KMS-11 (cell line): Measurements from ENCODE around the gene KLHL26.

Experiments
- H2AFZ ChIP-seq: fragments of 200-600 bp; sonication (generic); 2 replicates; pipeline ENCODE4 v1.6.1; 2016; ENCODE audit warnings: antibody characterized with exemption, mixed run types, low read depth
- H3K27ac ChIP-seq: fragments of 200-600 bp; sonication (generic); 2 replicates; pipeline ENCODE4 v1.6.1; 2016; ENCODE audit warnings: mild to moderate bottlenecking, mixed run types
- H3K27me3 ChIP-seq: fragments of 200-600 bp; sonication (generic); 2 replicates; pipeline ENCODE4 v1.6.1; 2017; ENCODE audit warnings: mild to moderate bottlenecking, low read depth, mixed run types, moderate library complexity; ENCODE audit not compliant: insufficient read depth
- H3K36me3 ChIP-seq: fragments of 200-600 bp; sonication (generic); 2 replicates; pipeline ENCODE4 v1.6.1; 2017; ENCODE audit warnings: mild to moderate bottlenecking, mixed run types; ENCODE audit not compliant: insufficient read depth
- H3K4me1 ChIP-seq: fragments of 200-600 bp; sonication (generic); 2 replicates; pipeline ENCODE4 v1.6.1; 2016; ENCODE audit warnings: mild to moderate bottlenecking, low read depth, mixed run types; ENCODE audit not compliant: poor library complexity, severe bottlenecking
- H3K4me2 ChIP-seq: fragments of 200-600 bp; sonication (generic); 2 replicates; pipeline ENCODE4 v1.7.0; 2016; ENCODE audit warnings: mild to moderate bottlenecking, mixed run types
- H3K4me3 ChIP-seq: fragments of 200-600 bp; sonication (generic); IDR thresholded peaks from 2 replicates; pipeline ENCODE4 v1.6.1; 2017; ENCODE audit warnings: low read depth, low read length, mixed read lengths; ENCODE audit not compliant: insufficient read depth
- H3K79me2 ChIP-seq: fragments of 200-600 bp; sonication (generic); 2 replicates; pipeline ENCODE4 v1.6.1; 2016; ENCODE audit warnings: low read depth, mixed run types; ENCODE audit not compliant: insufficient read depth
- H3K9ac ChIP-seq: fragments of 200-600 bp; sonication (generic); 2 replicates; pipeline ENCODE4 v1.6.1; 2016; ENCODE audit warnings: mild to moderate bottlenecking, mixed run types
- H4K20me1 ChIP-seq: fragments of 200-600 bp; sonication (generic); 2 replicates; pipeline ENCODE4 v1.6.1; 2016; ENCODE audit warnings: mild to moderate bottlenecking, mixed run types; ENCODE audit not compliant: insufficient read depth
- CTCF ChIP-seq: fragments of 200-600 bp; sonication (generic); conservative IDR thresholded peaks from 2 replicates; pipeline ENCODE4 v1.6.1; 2017; ENCODE audit warnings: low read depth, mild to moderate bottlenecking, antibody characterized with exemption, low read length, moderate library complexity, mixed read lengths

The KLHL26 gene

GRCh38 chr19:18649371-18650020 lies 12.7 kb downstream of the KLHL26 start:
- no peaks in the 10 kb centered on the region for H4K20me1 ChIP-seq
- H3K4me3 ChIP-seq, result no peak overlapping the region
- no peaks in the 10 kb centered on the region; the same call in 1 of the 2 replicates for H3K79me2 ChIP-seq
- H2AFZ ChIP-seq, result no peak overlapping the region
- H3K36me3 ChIP-seq, result no peaks in the 10 kb centered on the region
- H3K4me2 ChIP-seq, result no peak overlapping the region
- H3K27me3 ChIP-seq, result no peaks in the 10 kb centered on the region
- no peak overlapping the region for H3K27ac ChIP-seq
- no peak overlapping the region for H3K9ac ChIP-seq
- H3K4me1 ChIP-seq, result no peaks in the 10 kb centered on the region
- TF ChIP-seq CTCF, result no peak

DNA sequence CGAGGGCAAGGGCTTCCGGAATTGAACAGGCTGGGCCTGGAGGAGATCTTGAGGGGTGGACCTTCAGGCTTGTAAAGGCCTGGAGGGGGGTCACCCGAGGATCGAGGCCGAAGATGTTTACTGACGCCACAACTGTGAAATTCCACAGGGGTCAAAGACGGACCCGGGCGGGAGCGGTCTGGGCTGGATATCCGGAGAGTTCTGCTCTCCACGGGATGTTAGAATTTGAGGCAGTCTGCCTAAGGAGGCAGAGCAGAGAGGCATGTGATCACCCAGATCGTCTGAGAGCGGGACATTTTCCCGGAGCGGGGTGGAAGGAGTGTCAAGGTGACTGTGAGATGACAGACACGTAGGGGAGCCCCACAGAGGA lies 13.2 kb downstream of the KLHL26 start:
- Histone ChIP-seq H3K9ac (no peak overlapping the region), H2AFZ (no peak overlapping the region), H3K27me3 (no peaks in the 10 kb centered on the region), H3K27ac (no peak overlapping the region), H4K20me1 (no peaks in the 10 kb centered on the region), H3K4me1 (no peaks in the 10 kb centered on the region), H3K36me3 (no peaks in the 10 kb centered on the region), H3K4me2 (no peak overlapping the region), H3K4me3 (no peak overlapping the region), H3K79me2 (no peaks in the 10 kb centered on the region)
- TF ChIP-seq CTCF, result no peak

DNA sequence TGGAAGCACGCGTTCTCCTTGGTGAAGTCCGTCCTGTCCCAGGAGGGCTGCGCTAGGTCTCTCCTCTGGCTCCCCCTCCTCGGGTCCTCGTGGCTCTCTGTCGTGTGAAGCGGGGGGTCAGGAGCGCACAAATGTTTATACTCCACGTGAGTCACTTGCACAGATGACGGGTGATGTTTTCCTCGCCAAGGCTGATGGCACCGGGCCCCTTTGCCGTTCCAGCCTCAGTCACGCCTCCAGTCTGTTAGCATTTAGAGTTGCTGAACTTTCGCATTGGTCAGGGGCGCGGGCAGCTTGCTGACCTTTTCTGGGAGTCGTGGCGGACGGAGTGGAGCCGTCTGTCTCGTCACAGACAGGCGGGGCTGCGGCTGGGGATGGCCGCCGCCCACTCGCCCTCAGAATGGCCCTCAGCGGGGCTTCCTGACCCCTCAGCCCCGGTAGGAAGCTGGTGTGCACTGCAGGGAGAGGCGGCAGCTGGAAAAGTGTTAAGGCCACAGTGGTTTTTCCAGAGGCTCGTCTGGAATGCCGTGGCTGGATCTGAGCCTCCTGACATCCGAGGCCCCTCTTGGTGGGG lies 13.7 kb downstream of the KLHL26 start:
- TF ChIP-seq CTCF, result no peak
- no peaks in the 10 kb centered on the region for H3K27me3 ChIP-seq
- no peaks in the 10 kb centered on the region for H3K4me1 ChIP-seq
- H3K79me2 ChIP-seq, result no peaks in the 10 kb centered on the region
- no peak overlapping the region for H3K9ac ChIP-seq
- no peak overlapping the region for H3K27ac ChIP-seq
- no peak overlapping the region for H3K4me2 ChIP-seq
- no peaks in the 10 kb centered on the region for H3K36me3 ChIP-seq
- no peaks in the 10 kb centered on the region for H4K20me1 ChIP-seq
- no peak overlapping the region for H3K4me3 ChIP-seq
- no peak overlapping the region for H2AFZ ChIP-seq

DNA sequence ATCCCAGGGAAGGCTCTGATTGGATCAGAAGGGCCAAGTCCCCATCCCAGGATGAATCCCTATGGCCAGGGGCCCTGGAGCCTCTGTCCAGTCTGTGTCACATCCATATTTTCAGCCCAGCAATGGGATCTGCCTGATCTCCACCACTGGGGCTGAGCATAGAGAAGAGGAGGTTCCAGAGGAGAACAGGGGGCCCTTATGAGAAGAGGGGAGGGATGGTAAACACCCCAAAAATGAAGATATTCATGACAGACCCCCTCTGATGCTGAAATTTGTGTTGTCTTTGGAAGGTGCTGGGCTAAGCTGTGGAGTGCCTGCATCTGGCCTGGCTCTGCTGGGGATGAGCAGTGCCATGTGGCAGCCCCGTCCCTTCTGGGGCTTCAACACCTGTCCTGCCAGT lies 14.5 kb downstream of the KLHL26 start:
- H3K4me3 ChIP-seq, result no peak overlapping the region
- no peaks in the 10 kb centered on the region for H3K36me3 ChIP-seq
- H2AFZ ChIP-seq, result no peak overlapping the region
- H3K4me2 ChIP-seq, result no peak overlapping the region
- no peaks in the 10 kb centered on the region for H3K4me1 ChIP-seq
- no peaks in the 10 kb centered on the region for H4K20me1 ChIP-seq
- H3K27ac ChIP-seq, result no peak overlapping the region
- H3K27me3 ChIP-seq, result no peaks in the 10 kb centered on the region
- TF ChIP-seq CTCF, result no peak
- no peaks in the 10 kb centered on the region for H3K79me2 ChIP-seq
- H3K9ac ChIP-seq, result no peak overlapping the region
